Inflammatory macrophage treated with lipopolysaccharide for 1 hour (primary cell): ENCODE measurements around the gene SNAPC4.
"Not testable (repeated sequence)": the region's sequence is repeated elsewhere in the genome, so short reads cannot be mapped to it uniquely, and the experiment has no call there.

Source experiments
- DNase-seq, 2 donors: peaks; one replicate each; pipeline ENCODE4 v3.0.0-alpha.2; 2020 to 2022

The SNAPC4 gene

DNA sequence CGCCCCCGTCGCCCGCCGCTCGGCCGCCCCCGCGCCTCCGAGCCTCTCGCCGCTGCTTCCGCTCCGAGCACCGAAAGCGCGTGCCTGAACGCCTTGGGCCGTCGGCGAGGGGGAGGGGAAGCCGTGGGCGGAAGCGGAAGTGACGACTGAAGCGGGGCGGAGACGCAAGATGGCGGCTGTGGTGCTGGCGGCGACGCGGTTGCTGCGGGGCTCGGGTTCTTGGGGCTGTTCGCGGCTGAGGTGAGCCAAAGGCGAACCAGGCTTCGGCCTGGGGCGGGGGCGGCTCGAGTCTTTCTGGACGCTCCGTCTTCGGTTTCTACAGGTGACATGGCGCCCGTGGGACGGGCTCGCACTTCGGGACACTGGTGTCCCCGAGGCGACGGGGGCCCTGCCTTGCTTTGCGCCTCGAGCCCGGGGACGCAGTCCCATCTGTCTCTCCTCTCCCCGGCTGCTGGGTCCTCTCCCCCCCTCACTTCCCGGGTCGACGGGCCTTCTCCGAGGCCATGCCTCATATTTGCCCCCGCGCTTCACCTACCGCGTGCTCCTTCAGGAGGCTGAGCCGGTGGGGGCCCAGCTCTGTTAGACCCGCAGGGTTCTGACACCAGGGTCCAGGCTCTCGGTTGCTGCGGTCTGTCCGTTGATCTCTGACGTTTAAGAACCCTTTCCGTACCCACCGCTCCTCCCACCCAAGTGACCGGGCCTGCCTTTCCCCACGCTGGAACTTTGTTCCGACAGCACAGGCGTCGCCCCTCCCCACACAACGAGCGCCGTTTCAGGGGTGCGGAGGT, 10.7 kb upstream of the SNAPC4 start, which contains the start of the genes ENTR1 and PMPCA:
ENTR1 (minus strand) TSS at position 115 of the 788 bp plus-strand sequence. CDS start 217 bp downstream, outside the sequence.
PMPCA (plus strand) TSS at position 159 of the 788 bp plus-strand sequence; CDS start at position 170, 11 bp downstream.
- peak; percentile 85 to 99 for DNase-seq

DNA sequence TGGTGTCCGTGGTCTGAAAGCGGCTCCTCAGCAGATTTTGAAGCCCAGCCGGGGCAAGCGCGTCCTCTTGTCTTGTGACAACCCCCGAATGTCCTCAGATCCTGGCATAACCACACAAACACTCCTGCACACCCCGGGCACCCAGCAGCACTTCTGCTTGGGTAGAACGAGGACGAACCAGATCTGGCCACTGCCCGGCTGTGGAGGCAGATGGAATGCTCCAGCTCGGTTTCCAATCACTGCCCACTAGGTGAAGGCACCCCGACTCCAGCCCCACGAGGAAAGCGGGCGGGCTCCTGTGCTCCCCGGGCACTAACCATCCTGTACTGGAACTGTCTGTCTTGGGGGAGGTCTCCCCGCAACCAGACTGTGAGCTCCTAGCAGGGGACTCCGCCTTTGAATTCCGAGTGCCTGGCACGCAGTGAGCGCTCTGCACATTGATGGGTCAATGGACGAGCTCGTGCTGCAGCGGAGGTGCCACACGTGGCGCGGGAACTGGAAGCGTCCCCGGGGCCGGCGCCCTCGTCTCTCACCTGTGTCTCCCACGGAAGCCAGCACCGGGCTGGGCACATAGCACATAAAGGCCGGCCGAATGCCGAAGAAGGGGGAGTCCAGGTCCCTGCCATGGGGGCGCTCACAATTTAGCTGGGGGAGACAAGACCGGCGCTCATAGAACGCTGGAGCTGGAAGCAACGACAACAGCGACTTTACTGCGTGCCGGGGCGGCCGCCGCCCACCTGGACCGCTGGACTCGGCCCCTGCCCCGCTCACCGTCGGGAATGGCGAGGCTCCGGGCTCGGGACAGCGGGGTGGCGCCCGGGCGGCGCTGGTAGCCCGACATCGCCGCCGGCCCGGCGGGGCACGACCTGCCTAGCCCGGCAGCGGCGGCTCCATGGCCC, 9.8 kb upstream of the SNAPC4 start:
- DNase-seq = peak; percentile 10 to 14

DNA sequence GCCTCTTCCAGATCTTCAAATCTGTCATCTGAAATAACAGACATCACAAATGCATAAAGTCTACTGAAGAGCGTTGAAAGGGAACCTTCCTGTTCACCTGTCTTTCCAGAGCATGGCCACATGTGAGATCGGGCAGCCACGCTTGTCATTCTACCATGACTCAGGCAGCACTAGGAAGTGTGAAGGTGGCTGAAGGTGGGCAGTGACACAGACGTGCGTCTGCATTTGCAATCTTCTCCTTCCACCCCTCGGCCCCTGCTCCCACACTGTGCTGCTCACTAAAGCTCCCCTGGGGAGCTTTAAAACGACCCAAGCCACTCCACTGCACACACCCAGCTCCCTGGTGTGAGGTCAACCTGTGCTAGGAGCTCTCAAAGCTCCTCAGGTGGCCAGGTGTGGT, 7.9 kb upstream of the SNAPC4 start:
- no peak for DNase-seq

DNA sequence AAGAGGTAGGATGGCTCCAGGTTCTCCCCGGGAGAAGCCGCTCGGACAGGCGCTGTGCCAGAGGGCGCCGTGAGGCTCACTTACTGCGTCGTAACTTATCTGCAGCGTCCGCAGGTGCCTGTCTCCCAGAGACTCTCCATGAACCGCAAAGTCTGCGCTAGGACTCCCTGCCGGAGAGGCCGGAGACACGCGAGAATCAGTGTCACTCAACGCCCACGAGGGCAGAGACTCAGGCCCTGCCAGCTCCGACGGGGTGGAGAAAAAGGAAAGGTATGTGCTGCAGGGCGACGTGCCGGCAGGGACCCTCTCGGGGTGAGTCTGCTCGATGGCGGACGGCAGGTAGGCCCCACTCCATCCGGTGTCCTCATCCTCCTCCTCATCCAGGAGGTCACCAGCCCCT, 7.1 kb upstream of the SNAPC4 start:
- not testable (repeated sequence) for DNase-seq

DNA sequence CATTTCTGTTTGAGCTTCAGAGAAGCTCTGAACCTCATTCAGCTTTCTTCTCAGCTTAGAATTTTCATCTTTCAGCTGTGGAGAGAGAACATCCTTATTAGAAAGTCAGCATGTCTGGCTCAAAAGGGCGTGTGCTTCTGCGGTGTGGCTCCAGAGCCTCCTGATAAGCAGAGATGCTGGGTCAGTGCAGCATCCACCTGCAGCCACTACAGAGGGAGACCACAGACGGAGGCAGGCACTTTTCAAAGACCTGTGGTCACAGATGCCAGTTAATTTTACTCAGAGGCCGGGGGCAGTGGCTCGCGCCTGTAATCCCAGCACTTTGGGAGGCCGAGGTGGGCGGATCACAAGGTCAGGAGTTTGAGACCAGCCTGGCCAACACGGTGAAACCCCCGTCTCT, 5.9 kb upstream of the SNAPC4 start:
- not testable (repeated sequence) for DNase-seq

DNA sequence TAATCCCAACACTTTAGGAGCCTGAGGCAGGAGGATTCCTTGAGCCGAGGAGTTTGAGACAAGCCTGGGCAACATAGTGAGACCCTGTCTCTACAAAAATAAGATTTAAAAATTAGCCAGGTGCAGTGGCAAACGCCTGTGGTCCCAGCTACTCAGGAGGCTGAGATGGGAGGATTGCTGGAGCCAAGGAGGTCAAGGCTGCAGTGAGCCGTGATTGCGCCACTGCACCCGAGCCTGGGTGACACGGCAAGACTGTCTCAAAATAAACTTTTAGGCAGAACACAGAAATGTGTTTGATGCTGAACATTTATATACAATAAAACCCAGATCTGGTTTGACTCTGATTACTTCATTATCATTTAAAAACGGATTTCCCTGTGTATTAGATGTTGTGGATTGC, 5.5 kb upstream of the SNAPC4 start:
- no peak for DNase-seq

DNA sequence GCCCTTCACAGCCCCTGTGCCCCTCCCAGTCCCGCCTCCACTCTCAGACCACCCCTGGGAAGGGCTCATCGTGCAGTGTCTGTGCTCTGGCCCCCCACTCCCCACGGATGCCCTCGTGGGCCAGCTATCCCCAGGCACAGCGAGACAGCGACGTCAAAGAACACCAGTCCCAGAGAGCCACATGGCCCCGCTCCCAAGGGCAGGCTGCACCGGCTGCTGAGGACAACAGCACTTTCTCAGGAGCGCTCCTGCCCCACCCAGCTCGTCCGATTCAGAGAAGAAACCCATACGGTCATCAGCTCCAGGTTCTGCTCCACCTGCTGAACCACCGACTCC, 4.8 kb upstream of the SNAPC4 start:
- DNase-seq = no peak

DNA sequence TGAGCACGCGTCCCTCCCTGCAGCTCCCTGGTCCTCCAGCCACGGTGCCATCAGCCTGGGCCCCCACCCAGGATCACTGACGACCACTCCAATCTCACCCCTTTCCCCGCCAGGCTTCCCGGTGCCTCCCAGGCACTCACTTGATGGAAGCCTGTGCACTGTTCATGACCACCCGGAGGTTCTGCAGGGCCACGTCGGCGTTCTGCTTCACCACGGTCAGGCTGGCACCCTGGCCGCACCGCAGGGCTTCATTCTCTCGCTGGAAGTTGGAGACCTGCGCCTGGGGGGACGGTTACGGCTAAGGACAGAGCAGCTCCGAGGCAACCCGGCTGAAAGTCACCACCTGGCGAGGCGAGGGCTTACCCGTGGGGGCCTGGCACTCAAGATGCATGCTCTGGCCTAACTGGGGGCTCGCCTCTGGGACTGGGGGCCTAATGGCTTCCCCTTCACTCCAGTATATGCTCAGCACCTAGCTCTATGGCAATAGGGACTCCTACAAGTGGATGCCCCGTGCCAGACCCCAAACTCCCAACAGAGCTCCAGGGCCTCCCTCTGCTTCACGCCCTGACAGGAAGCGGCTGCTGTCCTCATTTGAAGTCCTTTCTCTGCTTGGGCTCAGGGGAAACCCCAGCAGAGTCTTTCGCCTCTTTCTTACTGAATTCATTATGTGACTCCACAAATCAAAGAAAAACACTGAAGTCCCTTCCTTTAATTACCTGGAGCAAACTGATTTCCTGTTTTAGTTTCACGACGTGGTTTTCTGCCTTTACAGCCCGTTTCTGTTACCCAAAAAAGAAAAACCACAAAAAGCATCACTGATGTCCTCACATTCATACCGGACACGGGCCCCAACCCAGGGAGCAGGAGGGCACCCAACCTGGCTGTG, 4.2 kb upstream of the SNAPC4 start:
- DNase-seq = no peak

DNA sequence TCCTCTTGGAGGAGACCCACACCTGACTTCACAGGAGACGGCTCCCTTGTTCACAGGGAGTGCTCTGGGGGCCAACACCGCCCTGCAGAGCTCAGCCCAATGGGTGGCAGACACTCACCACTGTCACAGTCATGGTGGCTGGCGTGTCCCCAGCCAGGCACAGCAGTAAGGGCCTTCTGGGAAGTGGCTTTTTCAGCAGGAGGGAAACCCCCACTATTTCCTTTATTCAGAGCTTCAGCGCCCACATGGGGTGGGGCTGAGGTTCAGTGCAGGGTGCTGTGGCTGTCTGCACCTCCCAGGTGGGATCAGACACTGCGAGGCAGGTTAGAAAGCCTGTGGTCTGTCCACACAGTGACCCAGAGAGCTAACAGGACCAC, 3.6 kb upstream of the SNAPC4 start:
- peak in 1 of 2 donors; percentile 3 for DNase-seq

DNA sequence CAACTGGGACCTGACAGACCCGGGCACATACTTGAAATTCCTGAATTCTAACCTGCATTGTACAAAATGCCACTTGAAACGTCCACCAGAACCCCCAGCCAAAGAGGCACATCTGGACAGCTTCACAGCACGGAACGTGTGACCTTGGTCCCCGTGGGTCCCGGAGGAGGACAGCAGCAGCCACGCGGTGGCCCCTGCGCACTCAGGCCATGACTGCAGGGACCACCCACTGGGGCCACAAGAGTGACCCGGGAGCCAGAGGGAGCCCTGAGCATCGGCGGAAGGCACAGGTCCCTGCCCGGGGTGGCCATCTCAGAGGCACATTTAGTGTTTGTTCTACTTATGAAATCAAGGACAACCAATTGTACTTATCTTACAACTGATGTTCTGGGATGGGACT, 2.1 kb upstream of the SNAPC4 start:
- DNase-seq = no peak

DNA sequence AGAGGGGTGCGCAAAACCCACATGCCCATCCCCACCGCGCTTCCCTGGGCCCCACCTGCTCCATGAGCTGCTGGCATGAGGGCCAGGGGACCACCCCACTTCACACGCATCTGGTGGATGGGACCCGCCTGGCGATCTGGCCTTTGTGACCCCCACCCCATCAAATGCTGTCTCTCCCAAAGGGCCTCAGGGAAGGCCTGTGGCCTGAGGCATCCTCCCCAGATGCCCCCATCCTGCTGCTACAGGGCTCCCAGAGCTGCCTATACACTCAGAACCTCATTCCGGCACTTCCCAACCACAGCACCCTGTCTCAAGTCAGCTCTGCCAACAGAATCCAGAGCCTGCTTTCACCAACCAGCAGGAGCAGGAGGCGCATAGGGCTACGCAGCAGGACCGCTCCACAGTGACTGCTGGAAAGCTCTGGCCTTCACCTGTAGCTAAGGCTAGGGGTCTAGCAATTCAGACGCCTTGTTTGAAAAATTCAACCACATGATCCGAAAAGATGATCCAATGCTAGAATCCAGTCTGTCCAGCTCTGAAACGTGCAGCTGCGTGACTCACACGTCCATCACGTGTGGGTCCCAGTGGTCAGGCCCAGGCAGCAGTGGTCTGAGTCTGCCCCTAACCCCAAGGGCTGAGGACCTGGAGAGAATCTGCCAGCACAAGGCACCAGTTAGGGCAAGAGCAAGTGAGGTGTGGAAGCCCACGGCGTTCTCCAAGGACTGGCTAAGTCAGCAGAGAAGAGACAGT, 1.4 kb upstream of the SNAPC4 start:
- DNase-seq = no peak

DNA sequence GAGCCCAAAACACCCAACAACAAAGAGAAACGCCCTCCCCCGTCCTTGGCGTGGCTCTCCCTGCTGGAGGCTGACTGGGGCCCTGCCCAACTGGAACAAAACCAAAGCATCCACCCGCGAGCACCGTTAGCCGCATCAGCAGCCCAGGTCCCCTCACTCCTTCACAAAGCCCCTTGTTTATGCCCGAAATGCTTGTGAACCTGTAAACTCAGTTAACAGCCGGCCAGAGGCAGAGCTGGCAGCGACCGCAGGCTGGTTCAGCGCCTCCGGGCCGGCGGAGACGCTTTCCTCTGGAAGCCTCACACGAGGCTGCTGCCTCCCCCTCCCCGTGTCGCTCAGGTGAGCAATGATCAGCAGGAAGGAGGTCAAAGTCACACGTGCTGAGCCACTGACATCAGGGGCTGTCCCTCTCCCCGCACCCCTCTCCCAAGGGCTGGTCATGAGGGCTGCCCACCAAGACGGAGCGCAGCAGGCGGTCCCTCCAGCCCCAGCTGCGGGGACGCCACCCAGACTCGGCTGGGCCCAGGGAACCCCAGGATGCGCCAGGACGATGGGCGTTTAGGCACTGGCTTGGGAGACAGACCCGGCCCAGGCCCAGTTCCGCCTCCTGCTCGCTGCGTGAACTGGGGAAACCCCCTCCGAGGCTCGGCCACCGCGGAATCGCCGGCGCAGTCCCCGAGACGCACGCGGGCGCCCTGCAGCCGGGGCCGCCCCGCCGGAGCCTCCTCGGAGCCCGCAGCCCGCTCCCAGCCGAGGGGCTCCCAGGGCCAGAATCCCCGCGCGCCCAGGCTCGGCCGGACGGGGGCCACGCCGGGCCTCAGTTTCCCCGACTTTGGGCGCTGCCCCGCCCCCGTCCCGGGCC, 563 bp downstream of the SNAPC4 start:
- DNase-seq = peak; percentile 38 to 47

DNA sequence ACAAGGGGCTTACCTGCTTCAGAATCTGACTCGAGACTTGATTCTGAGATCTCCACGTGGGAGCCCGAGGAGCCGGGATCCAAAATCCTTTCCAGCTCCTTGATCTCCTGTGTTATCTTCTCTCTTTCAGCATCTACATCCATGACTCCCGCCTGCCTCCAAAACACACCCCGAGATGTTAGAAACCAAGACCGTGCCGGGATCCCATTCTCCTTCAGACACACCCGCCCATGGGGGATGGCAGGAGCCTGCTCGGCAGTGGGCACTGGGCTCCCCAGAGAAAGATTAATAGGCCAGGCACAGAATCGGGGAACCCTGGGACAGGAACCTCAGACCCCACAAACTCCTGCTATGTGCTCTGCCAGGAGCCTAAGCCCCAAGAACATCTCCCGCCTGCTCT, 1.7 kb downstream of the SNAPC4 start:
- no peak for DNase-seq

DNA sequence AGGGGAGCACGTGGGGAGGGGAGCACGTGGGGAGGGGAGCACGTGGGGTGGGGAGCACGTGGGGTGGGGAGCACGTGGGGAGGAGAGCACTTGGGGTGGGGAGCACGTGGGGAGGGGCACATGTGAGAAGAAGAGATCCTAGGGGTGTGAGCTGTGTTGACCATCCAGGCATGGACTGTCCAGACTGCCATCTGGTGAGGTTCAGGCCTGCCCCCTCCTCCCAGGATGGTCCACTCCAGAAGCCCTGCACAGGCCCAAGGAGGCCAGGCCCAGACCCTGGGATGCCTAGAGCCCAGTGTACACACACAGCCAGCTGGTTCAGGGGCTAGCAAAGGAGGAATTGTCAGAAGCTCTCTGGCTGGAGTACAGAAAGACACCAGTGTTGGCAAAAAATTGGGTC, 2.3 kb downstream of the SNAPC4 start:
- no peak for DNase-seq

DNA sequence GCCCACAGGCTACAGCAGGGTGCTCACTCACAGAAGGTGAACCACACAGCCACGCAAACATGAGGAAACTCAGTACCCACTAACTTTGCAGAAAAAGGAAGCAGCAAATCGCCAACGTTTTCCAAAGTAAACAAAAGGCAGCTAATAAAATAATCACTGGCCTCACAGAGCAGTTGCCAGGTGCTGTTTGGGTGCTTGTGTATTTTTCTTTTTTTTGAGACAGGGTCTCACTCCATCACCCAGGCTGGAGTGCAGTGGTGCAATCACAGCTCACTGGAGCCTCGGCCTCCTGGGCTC, 3.8 kb downstream of the SNAPC4 start:
- DNase-seq = no peak

DNA sequence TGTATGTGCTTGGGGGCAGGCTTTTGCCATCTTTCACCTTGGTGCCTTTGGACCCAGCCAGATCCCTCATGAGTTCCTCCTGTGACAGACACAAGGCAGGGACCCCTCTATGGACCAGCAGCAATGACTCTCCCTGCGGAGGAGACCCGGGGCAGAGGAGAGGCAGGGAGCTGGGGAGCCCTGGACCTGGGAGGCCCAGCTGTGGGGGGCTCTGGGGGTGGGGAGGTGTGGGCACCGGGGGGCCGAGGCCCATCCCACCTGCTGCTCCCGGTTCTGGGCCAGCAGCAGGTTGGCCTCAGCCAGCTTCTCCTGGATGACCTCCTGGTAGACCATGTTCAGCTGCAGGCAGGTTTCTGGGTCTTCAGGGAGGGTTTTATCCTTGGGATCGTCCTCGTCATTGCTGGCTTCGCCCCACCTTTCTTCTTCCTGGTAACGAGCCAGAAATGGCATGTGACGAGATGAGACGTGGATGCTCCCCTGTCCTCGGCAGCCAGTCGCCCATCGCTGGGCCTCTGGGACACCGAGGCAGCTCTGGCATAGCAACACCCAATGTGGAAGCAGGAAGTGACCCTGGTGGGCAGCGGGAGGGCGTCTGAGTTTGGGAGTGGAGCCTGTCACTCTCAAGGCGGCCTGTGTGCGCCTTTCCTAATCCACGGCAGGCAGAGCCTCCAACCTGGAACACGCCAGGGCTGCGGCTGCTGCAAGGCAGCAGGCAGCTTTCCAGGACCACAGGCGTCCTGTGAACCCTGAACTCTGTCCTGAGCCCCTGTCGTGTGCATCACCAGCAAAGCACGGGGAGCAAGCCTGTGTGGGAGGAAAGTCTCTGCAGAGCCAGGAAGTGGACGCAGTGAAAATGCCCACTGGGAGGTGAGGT, 4.4 kb downstream of the SNAPC4 start:
- no peak for DNase-seq

DNA sequence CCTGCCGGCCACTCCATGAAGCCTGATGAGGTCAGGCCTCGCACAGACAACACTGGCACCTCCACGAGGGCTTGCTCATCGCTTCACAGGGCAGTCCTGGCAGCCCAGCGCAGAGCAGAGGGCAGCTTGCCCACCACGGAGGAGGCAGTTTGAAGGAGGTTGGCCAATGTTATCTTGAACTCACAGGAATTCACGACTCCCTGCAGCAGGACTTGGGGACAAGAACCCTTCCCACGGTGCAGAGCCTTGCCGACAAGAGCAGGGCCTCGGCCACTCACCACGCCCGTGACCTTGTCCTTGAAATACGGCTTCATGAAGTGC, 5.0 kb downstream of the SNAPC4 start:
- no peak for DNase-seq

DNA sequence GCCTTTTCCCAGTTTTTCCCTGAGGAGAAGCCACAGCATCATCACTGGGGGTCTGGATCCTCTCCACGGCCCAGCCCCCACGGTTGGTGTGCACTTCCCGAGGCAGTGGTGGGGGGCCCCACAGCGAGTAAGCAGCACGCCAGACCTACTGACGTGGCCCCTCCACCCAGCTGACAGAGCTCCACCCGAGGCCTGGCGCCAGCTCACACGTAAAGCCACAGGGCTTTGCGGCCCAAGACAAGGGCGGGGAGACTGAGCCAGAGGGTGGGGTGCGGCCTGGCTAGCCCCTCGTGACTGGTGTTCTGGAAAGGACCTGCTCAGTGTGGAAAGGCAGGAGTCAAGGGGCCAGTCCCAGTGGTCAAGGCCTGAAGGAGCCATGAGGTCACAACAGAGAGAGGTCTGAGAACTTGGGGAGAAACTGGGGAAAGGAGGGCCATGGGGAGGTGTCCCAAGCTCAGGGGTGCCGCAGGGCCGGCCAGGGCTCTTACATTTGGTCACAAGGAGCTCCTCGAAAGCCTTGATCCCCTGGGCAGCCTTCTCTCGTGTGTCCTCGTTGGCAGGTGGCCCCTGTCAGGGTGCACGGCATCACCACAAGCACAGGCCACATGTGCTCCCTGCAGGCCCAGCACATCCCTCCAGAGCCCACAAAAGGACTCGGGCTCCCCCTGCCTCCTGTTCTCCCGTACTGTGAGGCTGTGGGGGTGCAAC, 5.5 kb downstream of the SNAPC4 start:
- no peak for DNase-seq

DNA sequence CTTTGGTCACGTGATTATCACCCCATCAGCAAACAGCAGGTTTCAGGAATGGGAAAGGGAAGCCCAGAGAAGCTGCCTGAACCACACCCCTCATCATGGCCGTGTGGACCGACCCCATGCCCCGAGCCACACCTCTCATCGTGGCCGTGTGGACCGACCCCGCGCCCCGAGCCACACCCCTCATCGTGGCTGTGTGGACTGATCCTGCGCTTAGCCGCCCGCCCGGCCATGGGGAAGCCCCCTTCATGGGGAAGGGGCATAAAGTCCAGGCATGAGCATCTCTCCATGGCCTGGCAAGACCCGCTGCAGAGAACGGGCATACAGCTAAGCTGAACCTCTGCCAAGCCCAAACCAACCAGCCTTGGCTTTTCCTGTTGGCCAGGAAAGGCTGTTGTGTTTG, 6.4 kb downstream of the SNAPC4 start:
- no peak for DNase-seq
